ENCODE data around the gene BACH2.

GRCh38 chr6:90005048-90005827 is 291.4 kb downstream of the BACH2 start:
- TF ChIP-seq CTCF (conservative IDR thresholded peaks at IDR 0.05) (no peak), ZFX (IDR thresholded peaks at IDR 0.05) (no peak)

Measured in C4-2B (cell line).